Measurements from ENCODE around the gene COQ6.
"Not testable (repeated sequence)": the region's sequence is repeated elsewhere in the genome, so short reads cannot be mapped to it uniquely, and the experiment has no call there.

Gene COQ6
- 25.9 reads per million, percentile 53 among the genes with 10 or more reads in this experiment for total RNA-seq

DNA sequence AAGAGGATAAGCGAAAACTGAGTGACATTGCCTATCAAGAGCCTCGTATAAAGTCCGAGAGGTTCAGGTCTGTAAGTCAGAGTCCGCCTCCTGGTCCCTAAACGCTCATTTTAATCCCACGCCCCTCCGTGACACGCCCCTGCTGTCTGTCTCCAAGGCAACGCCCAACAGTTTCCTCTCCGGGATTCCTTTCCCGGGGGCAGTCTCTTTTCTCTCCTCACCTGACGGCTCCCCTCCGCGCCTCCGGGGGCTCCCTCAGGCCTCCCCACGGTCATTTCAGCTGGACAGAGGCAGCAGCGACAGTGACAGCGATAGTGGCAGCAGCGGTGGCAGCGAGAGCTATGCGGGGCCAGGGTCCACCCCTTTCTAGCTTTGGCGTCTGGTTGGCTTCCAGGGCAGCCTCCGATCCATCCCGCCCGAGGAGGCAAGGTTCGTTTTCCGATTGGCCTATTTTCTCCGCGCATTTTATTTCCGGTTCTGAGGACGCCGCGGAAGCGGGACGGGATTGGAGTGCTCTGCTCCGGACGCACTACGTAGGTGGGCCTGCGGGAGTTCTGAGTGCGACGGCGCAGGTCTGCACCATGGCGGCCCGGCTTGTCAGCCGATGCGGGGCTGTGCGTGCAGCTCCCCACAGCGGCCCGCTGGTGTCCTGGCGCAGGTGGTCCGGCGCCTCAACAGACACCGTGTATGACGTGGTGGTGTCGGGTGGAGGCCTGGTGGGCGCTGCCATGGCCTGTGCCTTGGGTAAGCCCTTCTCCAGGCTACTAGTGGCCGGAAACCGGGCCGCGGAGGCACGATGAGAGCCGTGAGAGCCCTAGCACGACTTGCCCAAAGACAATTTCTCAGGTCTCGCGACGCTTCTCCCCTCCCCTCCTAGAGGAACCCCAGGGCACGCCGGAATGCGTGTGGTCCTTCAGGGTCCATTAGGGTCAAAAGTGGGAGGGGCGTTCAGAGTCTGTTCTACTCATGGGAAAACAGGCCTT, at the start of gene COQ6, which contains the start of gene FAM161B:
Gene COQ6, plus strand, starts transcription at position 551 of the 983 bp plus-strand sequence. Its CDS starts 31 bp downstream, at position 582.
Gene FAM161B, minus strand, starts transcription at position 343 of the 983 bp plus-strand sequence. Its CDS starts 68 bp downstream, at position 275.
- DNase-seq: peak; percentile 89

DNA sequence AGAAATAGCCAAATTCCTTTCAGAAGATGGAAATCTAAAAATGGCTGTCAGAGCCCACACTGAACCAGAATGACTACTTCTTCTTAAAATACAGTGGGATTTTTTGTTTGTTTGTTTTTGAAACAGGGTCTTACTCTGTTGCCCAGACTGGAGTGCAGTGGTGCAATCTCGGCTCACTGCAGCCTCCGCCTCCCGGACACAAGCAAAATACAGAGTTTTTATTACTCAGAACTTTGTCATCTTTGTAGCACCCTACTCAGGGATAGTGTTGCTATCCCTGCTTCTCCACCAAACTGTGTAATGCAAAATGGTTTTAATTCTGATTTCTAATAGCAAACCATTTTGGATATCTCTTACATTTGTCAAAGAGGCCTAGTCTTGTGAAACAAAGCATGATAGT, 47.1 kb upstream of the COQ6 start:
- no peak for DNase-seq

DNA sequence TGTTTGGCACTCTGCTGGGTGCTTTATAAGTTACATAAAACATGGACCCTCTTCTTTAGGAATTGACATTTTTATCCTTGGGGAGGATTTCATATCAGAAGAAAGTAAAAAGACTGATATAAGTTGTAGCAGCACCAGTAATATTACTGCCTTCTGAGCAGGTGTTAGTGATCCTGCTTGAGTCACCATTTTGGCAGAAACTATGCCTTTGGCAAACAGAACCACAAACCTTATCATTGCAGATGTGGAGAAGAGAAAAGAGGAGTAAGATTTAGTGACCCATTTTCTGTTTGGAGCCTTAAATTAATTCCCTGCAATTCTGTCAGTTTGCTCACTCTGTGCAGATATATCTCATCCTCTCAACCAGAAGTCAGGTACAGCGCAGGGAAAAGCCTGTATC, 40.4 kb upstream of the COQ6 start:
- DNase-seq: no peak

DNA sequence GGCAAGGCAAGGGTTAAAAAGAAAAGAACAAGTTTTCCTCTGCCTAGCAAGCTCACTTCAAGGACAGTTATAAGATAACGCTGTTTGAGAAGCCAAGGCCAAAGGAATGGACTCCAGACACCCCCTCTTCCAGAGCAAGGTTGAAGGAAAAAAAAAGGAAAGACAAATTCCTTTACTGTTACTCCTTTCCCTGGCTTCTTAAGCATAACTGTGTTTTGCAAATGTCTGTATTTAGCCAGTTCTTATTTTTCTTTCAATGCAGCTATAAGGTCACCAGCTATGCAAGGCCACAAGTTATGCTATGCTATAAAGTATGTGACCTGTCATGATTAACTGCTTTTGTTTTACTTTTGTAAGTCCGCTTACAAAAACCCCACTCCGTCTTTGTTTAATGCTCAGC, 36.8 kb upstream of the COQ6 start:
- no peak for DNase-seq

DNA sequence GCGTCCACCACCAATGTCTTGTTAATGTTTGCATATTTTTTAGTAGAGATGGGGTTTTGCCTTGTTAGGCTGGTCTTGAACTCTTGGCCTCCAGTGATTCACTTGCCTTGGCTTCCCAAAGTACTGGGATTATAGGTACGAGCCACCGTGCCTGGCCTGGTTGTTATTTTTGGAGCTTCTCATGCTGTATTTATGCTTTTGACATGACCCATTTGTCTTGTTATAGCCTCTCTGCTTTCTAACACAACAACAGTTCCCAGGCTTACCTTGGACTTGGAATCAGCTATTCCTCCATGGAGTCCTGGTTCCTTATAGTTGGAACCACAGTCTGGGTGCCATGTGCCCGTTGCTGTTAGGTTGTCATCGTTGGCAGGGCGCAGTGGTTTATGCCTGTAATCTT, 33.8 kb upstream of the COQ6 start:
- DNase-seq: no peak

DNA sequence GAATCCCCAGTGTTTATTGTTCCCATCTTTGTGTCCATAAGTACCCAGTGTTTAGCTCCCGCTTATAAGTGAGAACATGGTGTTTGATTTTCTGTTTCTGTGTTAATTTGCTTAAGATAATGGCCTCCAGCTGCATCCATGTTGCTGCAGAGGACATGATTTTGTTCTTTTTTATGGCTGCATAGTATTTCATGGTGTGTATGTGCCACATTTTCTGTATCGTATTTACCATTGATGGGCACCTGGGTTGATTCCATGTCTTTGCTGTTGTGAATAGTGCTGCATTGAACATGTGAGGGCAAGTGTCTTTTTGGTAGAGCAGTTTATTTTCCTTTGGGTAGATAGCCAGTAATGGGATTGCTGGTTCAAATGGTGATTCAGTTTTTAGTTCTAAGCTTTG, 30.6 kb upstream of the COQ6 start:
- not testable (repeated sequence) for DNase-seq

DNA sequence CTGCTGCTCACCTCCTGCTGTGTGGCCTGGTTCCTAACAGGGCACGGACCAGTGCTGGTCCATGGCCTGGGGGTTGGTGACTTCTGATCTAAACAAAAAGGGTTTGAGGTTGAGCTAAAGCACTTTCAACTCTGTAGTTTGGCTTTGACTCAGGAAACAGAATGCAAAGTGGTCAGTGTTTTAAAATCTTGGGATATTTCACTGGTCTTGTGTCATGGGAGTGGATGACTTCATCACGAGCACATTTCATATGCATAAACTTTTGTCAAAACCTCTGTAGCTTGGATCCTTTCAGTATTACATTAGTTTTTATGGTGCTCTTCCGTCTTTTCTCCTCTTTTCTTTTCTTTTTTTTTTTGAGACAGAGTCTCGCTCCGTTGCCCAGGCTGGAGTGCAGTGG, 25.8 kb upstream of the COQ6 start:
- no peak for DNase-seq

DNA sequence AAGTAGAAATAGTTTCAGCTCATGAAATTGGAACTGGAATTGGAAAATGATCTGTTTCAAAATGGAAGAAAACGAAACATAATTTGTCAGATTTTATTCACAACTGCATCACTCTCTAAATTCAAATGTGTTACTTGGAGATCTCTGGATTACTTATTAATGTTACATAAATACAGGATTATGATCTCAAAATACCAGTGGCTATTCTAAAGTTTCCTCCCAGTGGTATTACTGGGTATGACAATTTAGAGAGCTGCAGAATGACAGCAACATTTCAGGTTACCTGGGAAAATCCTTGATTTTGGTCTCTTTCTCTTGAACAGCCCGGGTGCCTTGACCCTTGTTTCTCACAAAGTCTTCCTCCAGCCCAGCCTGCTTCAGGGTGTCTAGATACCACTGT, 14.4 kb upstream of the COQ6 start:
- no peak for DNase-seq

DNA sequence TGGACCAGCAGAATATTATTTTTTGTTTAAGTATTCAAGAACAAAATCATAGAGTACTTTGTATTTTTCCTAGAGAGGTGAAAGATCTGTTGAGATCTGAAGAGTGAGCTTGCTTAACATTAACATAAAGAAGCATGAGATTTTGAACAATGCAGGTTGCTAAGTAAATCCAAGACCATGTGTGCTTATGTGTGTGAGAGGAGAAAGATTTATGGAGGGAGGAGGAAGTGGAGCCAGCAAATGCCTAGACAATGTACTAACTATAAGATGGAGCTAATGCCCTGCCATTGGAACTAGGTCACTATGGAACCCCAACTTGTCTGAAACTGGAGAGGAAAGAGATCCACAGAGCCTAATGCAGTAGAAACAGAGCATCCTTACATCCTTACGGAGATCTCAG, 13.6 kb upstream of the COQ6 start:
- DNase-seq: no peak

DNA sequence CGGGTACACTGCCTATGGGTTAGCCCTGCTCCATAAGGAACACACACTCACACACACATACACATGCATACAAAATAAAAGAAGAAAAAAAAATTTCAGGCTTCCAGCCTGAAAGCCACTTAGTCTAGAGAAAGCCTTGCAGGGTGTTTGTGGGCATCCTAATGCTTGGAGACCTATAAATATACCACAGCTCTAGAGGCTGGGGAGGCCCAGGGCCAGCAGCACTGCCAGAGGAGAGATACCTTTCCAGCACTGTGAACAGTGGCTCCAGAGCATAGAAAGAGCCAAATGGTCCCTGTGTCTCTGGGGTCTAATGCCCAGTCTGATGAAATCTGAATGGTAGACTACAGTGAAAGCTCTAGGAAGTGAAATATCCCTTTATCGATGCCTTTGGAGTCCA, 13.1 kb upstream of the COQ6 start:
- DNase-seq: no peak

DNA sequence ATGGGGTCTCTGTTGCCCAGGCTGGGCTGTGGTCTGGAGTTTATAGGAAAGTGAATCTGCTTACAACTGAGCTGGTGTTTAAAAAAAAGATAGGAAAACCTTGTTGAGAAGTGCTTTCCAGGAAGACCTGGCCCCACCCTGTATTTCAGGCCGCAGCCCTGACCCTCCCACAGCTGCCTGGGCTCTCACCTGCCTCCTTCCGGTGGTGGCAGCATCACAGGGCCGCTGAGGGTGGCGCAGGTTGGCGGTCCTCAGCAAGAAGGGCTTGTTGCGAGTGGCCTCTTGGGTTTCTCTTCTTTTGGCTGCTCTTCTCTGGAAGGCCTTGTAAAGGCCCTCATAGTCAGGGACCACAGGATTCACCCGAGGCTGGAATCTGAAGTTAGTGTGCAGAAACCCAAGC, 7.9 kb upstream of the COQ6 start:
- no peak for DNase-seq

DNA sequence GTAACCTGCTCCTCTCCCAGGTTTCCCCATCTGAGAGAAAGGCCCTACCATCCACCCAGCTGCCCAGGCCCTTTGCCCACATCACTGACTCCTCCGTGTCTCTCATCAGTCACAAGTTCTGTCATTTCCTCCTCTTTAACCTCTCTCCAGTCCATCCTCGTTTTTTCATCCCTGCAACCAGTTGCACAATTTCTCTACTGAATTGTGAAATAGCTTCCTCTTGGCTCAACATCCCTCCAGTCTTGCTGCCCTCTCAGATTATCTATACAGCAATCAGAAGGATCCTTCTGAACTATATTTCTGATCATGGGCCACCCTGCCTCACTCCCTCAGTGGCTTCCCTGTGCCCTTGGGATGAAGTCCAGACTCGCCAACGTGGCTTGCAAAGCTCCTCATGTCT, 7.0 kb upstream of the COQ6 start:
- DNase-seq: no peak

DNA sequence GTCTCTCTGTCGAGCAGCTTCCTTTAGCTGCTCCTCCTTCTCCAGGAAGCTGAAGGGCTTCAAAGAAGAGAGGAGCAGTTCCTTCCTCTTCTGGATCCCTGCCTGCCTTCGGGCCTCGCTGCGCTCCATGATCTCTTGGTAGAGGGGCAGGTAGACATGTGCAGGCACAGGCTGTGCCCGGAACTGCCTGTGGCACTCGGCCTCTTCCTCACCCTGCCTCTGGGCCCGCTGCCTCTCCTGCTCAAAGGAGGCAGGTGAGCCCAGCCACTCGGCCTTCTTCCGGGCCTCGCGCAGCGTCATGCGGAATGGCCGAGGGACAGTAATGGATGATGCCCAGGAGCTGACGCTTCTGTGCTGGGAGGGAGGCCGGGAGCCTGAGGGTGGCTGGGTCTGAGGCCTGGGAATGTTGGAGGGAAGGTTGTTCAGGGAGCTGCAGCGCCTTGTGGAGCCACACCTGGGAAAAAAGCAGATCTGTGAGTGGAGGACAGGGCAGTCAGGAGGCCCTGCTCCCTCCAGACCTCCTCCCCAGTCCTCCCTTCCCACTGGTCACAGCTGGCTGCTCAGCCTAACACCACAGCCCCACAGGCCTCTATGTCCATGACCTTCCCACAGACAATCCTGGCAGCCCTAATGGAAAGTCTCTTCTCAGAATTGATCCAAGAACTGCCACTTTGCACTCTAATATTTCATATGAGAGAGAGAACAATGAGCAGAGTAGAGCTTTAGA, 5.5 kb upstream of the COQ6 start:
- no peak for DNase-seq

DNA sequence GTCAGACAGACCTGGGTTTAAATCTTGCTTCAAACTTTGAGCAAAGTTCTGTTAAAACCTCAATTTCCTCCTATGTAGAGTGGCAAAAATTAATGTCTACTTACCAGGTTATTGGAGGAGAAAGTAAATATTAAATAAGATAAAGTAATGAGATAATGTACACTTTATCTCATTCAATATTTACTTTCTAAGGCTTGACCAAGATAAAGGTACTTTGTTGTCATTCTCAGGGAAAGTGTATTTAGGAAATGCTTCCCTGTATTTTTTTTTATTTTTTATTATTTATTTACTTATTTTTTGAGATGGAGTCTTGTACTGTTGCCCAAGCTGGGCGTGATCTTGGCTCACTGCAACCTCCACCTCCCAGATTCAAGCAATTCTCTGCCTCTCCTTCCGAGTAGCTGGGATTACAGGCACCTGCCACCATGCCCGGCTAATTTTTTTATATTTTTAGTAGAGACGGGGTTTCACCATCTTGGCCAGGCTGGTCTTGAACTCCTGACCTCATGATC, 4.9 kb upstream of the COQ6 start:
- no peak for DNase-seq

DNA sequence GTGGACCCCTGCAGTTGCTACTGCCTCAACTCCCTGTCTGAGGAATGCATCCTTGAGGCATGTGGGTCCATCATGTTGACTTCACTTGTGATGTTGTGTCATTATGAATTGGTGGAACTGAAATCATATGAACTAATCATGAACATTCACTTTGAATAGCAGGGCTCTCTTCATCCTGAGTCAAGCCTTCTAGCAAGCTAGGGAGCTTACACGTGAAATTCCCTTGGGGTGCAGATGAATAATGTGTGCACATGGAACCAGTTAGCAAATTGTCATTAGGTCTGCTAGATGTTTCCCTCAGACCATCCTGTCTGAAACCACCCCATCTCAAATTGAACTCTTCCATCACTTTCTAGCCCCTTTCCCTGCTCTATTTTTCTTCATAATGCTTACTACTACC, 3.6 kb downstream of the COQ6 start:
- DNase-seq: no peak

DNA sequence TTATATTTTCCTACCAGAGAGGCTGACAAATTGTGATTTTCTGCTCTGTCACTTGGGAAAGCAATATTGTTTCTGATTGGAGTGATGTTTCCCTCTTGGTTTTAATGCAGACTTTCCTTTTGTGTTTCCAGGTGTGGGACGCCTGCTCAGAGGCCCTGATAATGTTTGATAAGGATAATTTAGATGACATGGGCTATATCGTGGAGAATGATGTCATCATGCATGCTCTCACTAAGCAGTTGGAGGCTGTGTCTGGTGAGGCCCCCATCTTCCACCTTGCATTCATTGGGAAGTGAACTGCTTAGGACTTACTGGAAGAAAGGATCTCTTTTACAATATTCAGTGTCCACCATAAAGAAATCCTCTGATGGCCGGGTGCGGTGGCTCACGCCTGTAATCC, 5.6 kb downstream of the COQ6 start:
- DNase-seq: no peak

DNA sequence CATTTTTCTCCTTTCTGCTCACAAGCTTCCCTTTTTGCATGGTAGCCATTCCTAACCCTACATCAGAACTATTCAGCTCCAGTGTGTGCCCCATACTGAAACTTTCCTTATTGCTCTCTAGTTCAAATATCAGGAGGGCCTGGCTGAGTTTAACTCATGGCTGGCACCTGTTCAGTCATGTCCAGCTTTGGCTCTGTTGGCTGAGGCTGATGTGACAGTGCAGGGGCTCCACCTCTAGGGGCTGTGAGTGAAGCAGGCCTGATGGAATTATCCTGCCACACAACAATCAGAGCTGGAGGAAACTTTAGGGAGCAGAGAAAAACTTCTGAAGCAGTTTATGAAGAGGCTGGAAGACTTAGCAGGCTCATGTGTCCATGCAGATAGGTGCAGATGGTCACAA, 8.5 kb downstream of the COQ6 start:
- no peak for DNase-seq

DNA sequence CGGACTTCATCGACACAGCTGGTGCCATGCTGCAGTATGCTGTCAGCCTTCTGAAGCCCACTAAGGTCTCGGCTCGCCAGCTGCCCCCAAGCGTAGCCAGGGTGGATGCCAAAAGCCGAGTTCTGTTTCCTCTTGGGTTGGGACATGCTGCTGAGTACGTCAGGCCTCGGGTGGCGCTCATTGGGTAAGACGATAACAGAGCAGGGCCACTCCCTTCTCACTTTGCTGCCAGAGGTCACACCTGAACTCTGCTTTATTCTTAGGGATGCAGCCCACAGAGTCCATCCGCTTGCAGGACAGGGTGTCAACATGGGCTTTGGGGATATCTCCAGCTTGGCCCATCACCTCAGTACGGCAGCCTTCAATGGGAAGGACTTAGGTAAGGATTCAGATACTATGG, 11.1 kb downstream of the COQ6 start:
- no peak for DNase-seq

DNA sequence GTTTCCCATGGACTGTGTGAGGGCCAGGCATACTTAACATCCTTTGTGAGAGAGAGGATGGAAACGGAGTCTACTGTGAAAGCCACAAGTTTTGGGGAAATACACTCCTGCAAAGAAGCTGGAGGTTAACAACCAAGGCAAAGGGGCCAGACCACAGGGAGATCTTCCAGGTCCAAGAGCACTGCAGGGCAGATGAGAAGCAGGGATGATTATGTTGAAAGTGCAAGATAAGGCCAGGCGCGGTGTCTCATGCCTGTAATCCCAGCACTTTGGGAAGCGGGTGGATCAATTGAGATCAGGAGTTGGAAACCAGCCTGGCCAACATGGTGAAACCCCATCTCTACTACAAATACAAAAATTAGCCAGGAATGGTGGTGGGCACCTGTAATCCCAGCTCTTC, 15.1 kb downstream of the COQ6 start:
- DNase-seq: no peak

DNA sequence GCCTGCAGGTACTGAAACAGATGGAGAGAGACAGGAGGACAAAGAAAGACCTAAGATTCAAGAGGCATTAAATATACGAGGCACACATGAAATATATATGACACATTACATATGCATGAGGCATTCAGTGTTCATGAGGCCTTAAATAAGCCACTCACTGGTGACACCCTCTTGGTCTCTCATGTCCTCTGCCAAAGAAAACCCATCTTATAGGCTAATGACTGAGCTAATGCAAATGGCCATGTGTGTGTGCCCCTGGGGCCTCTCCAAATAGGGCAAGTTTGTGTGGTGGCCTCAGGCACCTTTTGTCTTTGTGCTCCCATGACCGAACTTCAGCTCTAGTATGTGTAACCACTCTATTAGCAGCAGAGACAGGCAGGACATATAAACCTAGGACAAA, 18.8 kb downstream of the COQ6 start:
- DNase-seq: no peak

DNA sequence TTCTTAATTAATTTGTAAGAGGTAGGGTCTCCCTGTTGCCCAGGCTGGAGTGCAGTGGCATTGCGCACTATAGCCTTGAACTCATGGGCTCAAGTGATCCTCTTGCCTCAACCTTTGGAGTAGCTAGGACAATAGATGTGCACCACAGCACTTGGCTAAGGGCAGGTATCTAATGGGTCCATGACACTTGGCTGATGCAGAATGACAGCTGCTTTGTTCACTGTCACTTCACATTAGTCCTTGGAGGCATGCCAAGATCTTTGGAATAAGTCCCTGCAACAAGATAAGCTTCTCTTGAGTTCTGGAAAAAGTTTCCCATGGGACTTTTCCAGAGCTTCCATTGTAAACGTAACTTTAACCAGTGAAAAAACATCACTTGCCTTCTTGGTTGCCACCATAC, 23.4 kb downstream of the COQ6 start:
- no peak for DNase-seq

DNA sequence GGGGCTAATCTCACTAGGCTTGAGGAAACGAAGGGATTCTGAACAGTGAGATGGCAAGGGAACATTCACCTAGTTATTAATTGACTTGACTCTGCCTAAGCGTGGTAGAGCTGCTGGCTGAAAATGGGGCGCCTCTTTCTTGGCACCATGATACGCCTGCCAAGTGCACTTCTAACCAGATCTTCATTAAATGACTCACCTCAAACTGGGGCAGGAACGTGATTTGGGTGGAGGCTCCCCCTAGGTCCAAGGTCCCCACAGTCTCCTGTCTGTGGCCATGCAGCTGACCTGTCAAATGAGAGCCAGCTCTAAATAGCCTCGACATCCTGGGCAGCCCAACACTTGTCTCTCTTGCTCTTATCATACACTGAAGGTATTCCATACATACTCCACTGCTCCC, 26.0 kb downstream of the COQ6 start:
- DNase-seq: no peak

DNA sequence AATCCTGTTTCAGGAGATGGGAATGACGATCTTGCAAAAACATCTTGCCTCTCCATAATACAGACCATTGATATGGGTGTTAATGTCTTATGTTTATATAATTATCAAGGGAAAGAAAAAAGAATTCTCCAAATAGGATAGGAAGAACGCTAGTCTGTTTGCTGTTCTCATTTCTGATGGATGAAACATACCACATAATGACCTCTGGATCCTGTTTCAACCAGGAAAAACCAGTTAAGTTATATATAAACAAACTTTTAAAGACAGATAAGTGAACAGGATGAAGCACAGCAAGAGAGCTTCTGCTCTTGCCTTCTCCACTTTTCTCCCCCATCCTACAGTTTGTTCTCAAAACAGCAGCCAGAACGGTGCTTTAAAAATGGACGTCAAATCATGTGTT, 27.8 kb downstream of the COQ6 start:
- no peak for DNase-seq

DNA sequence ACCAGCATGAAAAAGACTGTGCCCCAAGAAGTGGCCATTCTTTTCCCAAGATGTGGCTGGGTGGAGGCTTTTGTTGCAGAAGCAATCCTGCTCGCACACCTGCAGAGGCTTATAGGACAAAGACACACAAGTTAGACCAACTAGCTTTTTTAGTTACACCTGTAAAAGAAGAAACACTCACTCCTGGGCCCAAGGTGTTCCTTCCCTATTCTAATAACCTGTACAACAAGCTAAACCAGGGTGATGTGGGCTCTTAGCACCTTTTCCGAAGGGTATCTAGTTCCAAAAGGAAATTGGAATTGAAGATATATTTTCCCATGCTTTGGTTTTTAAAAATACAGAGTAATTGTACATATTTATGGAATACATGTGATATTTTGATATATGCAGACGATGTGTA, 38.0 kb downstream of the COQ6 start:
- DNase-seq: no peak

Data from effector CD4-positive, alpha-beta T cell (primary cell).